ENCODE measurements around the gene ABHD16B. TPM values are rescaled to one million over a fixed set of nuclear protein-coding genes. Genes with fewer than 3 reads are reported as not detected.

Gene ABHD16B
- total and polyA plus RNA-seq, 2 donors (not counting 3 experiments of a cell fraction or from before 2014, with no cell fraction given), result not detected

GRCh38 chr20:63886054-63886419, 24.7 kb downstream of the ABHD16B start:
- Histone ChIP-seq H3K4me2 (ENCODE audit: insufficient read depth, low read length) (no peak overlapping the region), H3K79me2 (ENCODE audit: control insufficient read depth, insufficient read depth, low read length) (peaks cover 8% of the 10 kb centered on the region), H3K9ac (replicated peaks; ENCODE audit: extremely low read depth, insufficient read depth, low read length) (no peak overlapping the region), H4K20me1 (replicated peaks; ENCODE audit: control insufficient read depth, extremely low read depth, insufficient read depth, low read length) (no peaks in the 10 kb centered on the region), H3K9me3 (replicated peaks; ENCODE audit: control insufficient read depth, insufficient read depth, low read length) (no peaks in the 10 kb centered on the region), H3K27ac (ENCODE audit: insufficient read depth, low read depth, low read length) (no peak overlapping the region), H2AFZ (ENCODE audit: low read depth, low read length) (no peak overlapping the region), H3K27me3 (ENCODE audit: control insufficient read depth in 2 of 2, insufficient read depth in 2 of 2, low read length in 2 of 2) (no peaks in the 10 kb centered on the region), H3K36me3 (ENCODE audit: control insufficient read depth in 2 of 2, extremely low read depth in 1 of 2, insufficient read depth in 2 of 2, low read length in 2 of 2) (peaks cover 13 to 76% of the 10 kb centered on the region in 2 experiments), H3K4me3 (replicated peaks in 1 of 3; ENCODE audit: insufficient read depth in 1 of 3, low read depth in 1 of 3, low read length in 3 of 3) (no peak overlapping the region), H3K9me1 (replicated peaks; ENCODE audit: control insufficient read depth, extremely low read depth, insufficient read depth, low read length) (no peaks in the 10 kb centered on the region), H3K4me1 (ENCODE audit: control insufficient read depth, extremely low read depth, insufficient read depth, low read length) (no peaks in the 10 kb centered on the region)
- intact Hi-C loops (cut with micrococcal nuclease) (no loop called here), dilution Hi-C loops (cut with MboI; ENCODE audit: extremely low pct_ligation_motif_present, low sequenced_read_pairs) (no loop called here)
- ChIA-PET CTCF (no interaction called here), POLR2A (no interaction called here)
- TF ChIP-seq MAX (IDR thresholded peaks at IDR 0.05; ENCODE audit: insufficient read depth, insufficient read length) (no peak), POLR2A (IDR thresholded peaks at IDR 0.05; ENCODE audit: low read depth, low read length) (no peak), CTCF (IDR thresholded peaks at IDR 0.05; ENCODE audit: extremely low read depth in 1 of 2, insufficient read depth in 1 of 2, low read depth in 1 of 2, low read length in 2 of 2) (no peak), POLR2AphosphoS5 (IDR thresholded peaks at IDR 0.05; ENCODE audit: insufficient read depth, low read depth, low read length) (no peak), FOS (IDR thresholded peaks at IDR 0.05; ENCODE audit: borderline replicate concordance, insufficient read depth, low read length) (no peak), JUN (IDR thresholded peaks at IDR 0.05; ENCODE audit: borderline replicate concordance, insufficient read depth, insufficient read length, low read depth) (no peak), EZH2 (IDR thresholded peaks at IDR 0.05; ENCODE audit: borderline replicate concordance, low read depth, low read length, severe bottlenecking) (no peak), GATA2 (IDR thresholded peaks at IDR 0.05; ENCODE audit: insufficient read depth, insufficient read length, low read depth, low read length) (no peak), MYC (IDR thresholded peaks at IDR 0.05; ENCODE audit: low read depth, low read length) (no peak)
- BruUV-seq (replicated peaks), result no TSS peak
- FAIRE-seq (no peak), DNase-seq (ENCODE audit: low read depth, low spot score) (no peak)

All from endothelial cell of umbilical vein (primary cell).